IMR-90 (cell line): ENCODE results near the gene CCKAR. TPM values are rescaled to one million over a fixed set of nuclear protein-coding genes. Genes with fewer than 3 reads are reported as not detected.

Experiments used
- ATAC-seq: fragments of 200-7000 bp; cut with Tn5 transposase; 2 replicates; pipeline ENCODE4 v1.9.1; 2020; ENCODE audit warnings: low read depth, mild to moderate bottlenecking, moderate library complexity
- BruUV-seq: library from RNA; stranded (reverse); fragments of 400-500 nt; replicated peaks from 2 replicates; lab custom pipeline; 2021; lab: Mats Ljungman, UMichigan
- CTCF ChIA-PET: fragments of 300-600 bp; formaldehyde crosslinking; extraction: SDS; loops from one replicate; lab custom pipeline; 2021; ENCODE audit warnings: antibody characterized with exemption; lab: Yijun Ruan, JAX
- POLR2A ChIA-PET: fragments of 300-600 bp; sonication (Branson Sonifier 250); formaldehyde crosslinking; loops from one replicate; lab custom pipeline; 2022; ENCODE audit warnings: antibody characterized with exemption; ENCODE audit not compliant: unreplicated experiment; lab: Charles Lee
- DNase-seq: peaks from one replicate; pipeline ENCODE4 v3.0.0; 2013
- H2AFZ ChIP-seq: replicated peaks from 2 replicates; pipeline ENCODE3; 2013; ENCODE audit warnings: low read length, mild to moderate bottlenecking; ENCODE audit not compliant: poor library complexity
- H2AK5ac ChIP-seq: 2 replicates; pipeline ENCODE4 v1.6.1; 2013; ENCODE audit warnings: low read depth, low read length, inconsistent platforms
- H2AK9ac ChIP-seq: replicated peaks from 2 replicates; pipeline ENCODE3; 2013; ENCODE audit warnings: mild to moderate bottlenecking, low read depth, low read length, moderate library complexity; ENCODE audit not compliant: poor library complexity
- H2BK120ac ChIP-seq: 2 replicates; pipeline ENCODE4 v1.6.1; 2013; ENCODE audit warnings: low read depth, low read length, inconsistent platforms
- H2BK15ac ChIP-seq: 3 replicates; pipeline ENCODE4 v1.6.1; 2013; ENCODE audit warnings: low read depth, low read length, inconsistent platforms
- H2BK20ac ChIP-seq: 2 replicates; pipeline ENCODE4 v1.6.1; 2013; ENCODE audit warnings: low read depth, mild to moderate bottlenecking, inconsistent platforms, low read length, moderate library complexity
- H2BK5ac ChIP-seq: 2 replicates; pipeline ENCODE4 v1.6.1; 2013; ENCODE audit warnings: mild to moderate bottlenecking, low read depth, low read length, inconsistent platforms; ENCODE audit not compliant: poor library complexity, severe bottlenecking
- H3K14ac ChIP-seq: replicated peaks from 2 replicates; pipeline ENCODE4 v1.6.1; 2013; ENCODE audit warnings: low read depth, low read length, inconsistent platforms
- H3K18ac ChIP-seq: 2 replicates; pipeline ENCODE4 v1.6.1; 2013; ENCODE audit warnings: low read depth, low read length, control low read depth
- H3K23ac ChIP-seq: 2 replicates; pipeline ENCODE4 v1.6.1; 2013; ENCODE audit warnings: low read depth, low read length, inconsistent platforms
- H3K27ac ChIP-seq: 2 replicates; pipeline ENCODE4 v1.5.1; 2013; ENCODE audit warnings: mild to moderate bottlenecking, control low read depth, low read length; ENCODE audit not compliant: insufficient read depth
- H3K27me3 ChIP-seq: 2 replicates; pipeline ENCODE4 v1.6.1; 2013; ENCODE audit warnings: low read length; ENCODE audit not compliant: control insufficient read depth, insufficient read depth
- H3K36me3 ChIP-seq: 2 replicates; pipeline ENCODE4 v1.6.1; 2013; ENCODE audit warnings: low read length, mixed read lengths; ENCODE audit not compliant: control insufficient read depth, insufficient read depth
- H3K4ac ChIP-seq: 2 replicates; pipeline ENCODE4 v1.6.1; 2013; ENCODE audit warnings: low read depth, low read length, inconsistent platforms
- H3K4me1 ChIP-seq: 2 replicates; pipeline ENCODE4 v1.6.1; 2013; ENCODE audit warnings: low read length, mixed read lengths; ENCODE audit not compliant: control insufficient read depth, insufficient read depth
- H3K4me2 ChIP-seq: 2 replicates; pipeline ENCODE4 v1.6.1; 2013; ENCODE audit warnings: low read depth, mild to moderate bottlenecking, control low read depth, low read length, moderate library complexity
- H3K4me3 ChIP-seq: 2 replicates; pipeline ENCODE4 v1.5.1; 2013; ENCODE audit warnings: low read depth, mild to moderate bottlenecking, control low read depth, low read length, moderate library complexity; ENCODE audit not compliant: insufficient read depth
- H3K56ac ChIP-seq: 2 replicates; pipeline ENCODE4 v1.6.1; 2013; ENCODE audit warnings: low read length, inconsistent platforms; ENCODE audit not compliant: insufficient read depth; ENCODE audit errors: extremely low read depth
- H3K79me1 ChIP-seq, 2 experiments: 2 replicates each; pipeline ENCODE4 v1.6.1; 2013; ENCODE audit warnings: low read length in 2 of 2, inconsistent platforms in 1 of 2, low read depth in 1 of 2
- H3K9ac ChIP-seq: 2 replicates; pipeline ENCODE4 v1.6.1; 2013; ENCODE audit warnings: low read depth, low read length, control low read depth
- H3K9me1 ChIP-seq: 2 replicates; pipeline ENCODE4 v1.6.1; 2013; ENCODE audit warnings: low read length, inconsistent platforms; ENCODE audit not compliant: insufficient read depth
- H3K9me3 ChIP-seq: 2 replicates; pipeline ENCODE4 v1.6.1; 2013; ENCODE audit warnings: low read length; ENCODE audit not compliant: control insufficient read depth, insufficient read depth
- H4K20me1 ChIP-seq: 2 replicates; pipeline ENCODE4 v1.6.1; 2013; ENCODE audit warnings: low read length, inconsistent platforms; ENCODE audit not compliant: insufficient read depth
- H4K5ac ChIP-seq: 2 replicates; pipeline ENCODE4 v1.6.1; 2013; ENCODE audit warnings: mild to moderate bottlenecking, low read depth, low read length, control low read depth
- H4K8ac ChIP-seq, 2 experiments: 2 replicates each; pipeline ENCODE4 v1.6.1; 2013; ENCODE audit warnings: low read depth in 2 of 2, low read length in 2 of 2, control low read depth in 1 of 2, inconsistent platforms in 1 of 2
- H4K91ac ChIP-seq: 2 replicates; pipeline ENCODE4 v1.6.1; 2013; ENCODE audit warnings: low read depth, low read length, inconsistent platforms; ENCODE audit not compliant: insufficient read depth
- CEBPB ChIP-seq: IDR thresholded peaks from 2 replicates; pipeline ENCODE4 v1.6.1; 2012; ENCODE audit warnings: low read depth, low read length, improper control_type of control experiment
- CHD1 ChIP-seq: IDR thresholded peaks from 2 replicates; pipeline ENCODE4 v1.6.1; 2012; ENCODE audit warnings: low read depth, low read length, improper control_type of control experiment
- ELK1 ChIP-seq: fragments of 150-350 bp; IDR thresholded peaks from 2 replicates; pipeline ENCODE4 v1.6.1; 2016; ENCODE audit warnings: low read depth, mild to moderate bottlenecking, low read length, moderate library complexity, borderline replicate concordance
- FOS ChIP-seq: fragments of 150-350 bp; IDR thresholded peaks from 2 replicates; pipeline ENCODE4 v1.6.1; 2016; ENCODE audit warnings: low read depth, low read length
- MAFK ChIP-seq: IDR thresholded peaks from 2 replicates; pipeline ENCODE4 v1.6.1; 2012; ENCODE audit warnings: low read depth, low read length, improper control_type of control experiment
- MAZ ChIP-seq: IDR thresholded peaks from 2 replicates; pipeline ENCODE4 v1.6.1; 2012; ENCODE audit warnings: low read depth, mild to moderate bottlenecking, low read length, improper control_type of control experiment, moderate library complexity, borderline replicate concordance
- MXI1 ChIP-seq: IDR thresholded peaks from 2 replicates; pipeline ENCODE4 v1.6.1; 2012; ENCODE audit warnings: low read depth, mild to moderate bottlenecking, low read length, moderate library complexity, borderline replicate concordance
- NFE2L2 ChIP-seq: fragments of 150-350 bp; IDR thresholded peaks from 2 replicates; pipeline ENCODE4 v1.6.1; 2016; ENCODE audit warnings: low read depth, mild to moderate bottlenecking, low read length
- POLR2A ChIP-seq: IDR thresholded peaks from 2 replicates; pipeline ENCODE4 v1.6.1; 2012; ENCODE audit warnings: mild to moderate bottlenecking, low read depth, low read length
- RAD21 ChIP-seq: IDR thresholded peaks from 2 replicates; pipeline ENCODE4 v1.6.1; 2012; ENCODE audit warnings: low read length, improper control_type of control experiment
- RCOR1 ChIP-seq: IDR thresholded peaks from 2 replicates; pipeline ENCODE4 v1.6.1; 2012; ENCODE audit warnings: mild to moderate bottlenecking, low read length, improper control_type of control experiment; ENCODE audit not compliant: insufficient replicate concordance
- RFX5 ChIP-seq: IDR thresholded peaks from 2 replicates; pipeline ENCODE4 v1.8.0; 2012; ENCODE audit warnings: low read depth, mild to moderate bottlenecking, low read length, moderate library complexity
- WGBS, 2 experiments: methylation state at CpG; one replicate each; pipeline versions ENCODE4 v1.1.5 to v1.1.7; 2013; ENCODE audit warnings: missing lambda C conversion rate in 2 of 2; ENCODE audit not compliant: insufficient read length in 1 of 2; ENCODE audit errors: extremely low coverage in 2 of 2; 5-methylcytosine and 5-hydroxymethylcytosine counted together
- dilution Hi-C: fragments of 300-500 bp; cut with HindIII; formaldehyde crosslinking; loops from one replicate; pipeline ENCODE4 v1.14.3; 2018; ENCODE audit warnings: low sequenced_read_pairs; ENCODE audit not compliant: unreplicated experiment
- in situ Hi-C: fragments of 300-500 bp; cut with MboI; formaldehyde crosslinking; loops from 3 replicates; pipeline ENCODE4 v1.14.3; 2019; ENCODE audit warnings: low sequenced_read_pairs, inconsistent platforms, mixed read lengths
- intact Hi-C: fragments of 100-400 bp; cut with micrococcal nuclease; formaldehyde crosslinking; loops from 2 replicates; pipeline ENCODE4 v1.10.0; 2022
- polyA plus RNA-seq, 3 experiments: library from polyadenylated mRNA; depleted of rRNA; stranded (reverse); fragments of >200 nt; gene quantifications; 2 replicates each; pipeline ENCODE4 v1.2.3, GENCODE V29; 2012; ENCODE audit warnings: low replicate concordance in 1 of 3
- total RNA-seq: library from RNA; depleted of rRNA; stranded (reverse); fragments of >200 nt; gene quantifications from 2 replicates; pipeline ENCODE4 v1.2.3, GENCODE V29; 2012

The CCKAR gene
- total and polyA plus RNA-seq, 2 of the 4 experiments (the other 2 are of a cell fraction): not detected

- no peaks in the 10 kb centered on the region for H3K9me3 ChIP-seq
- BruUV-seq: no TSS peak
- no peak overlapping the region for H3K27ac ChIP-seq
- peak overlapping the region; percentile 9; the same call in 1 of the 2 replicates for H3K18ac ChIP-seq
- no peak for ATAC-seq
- H3K9me1 ChIP-seq: no peaks in the 10 kb centered on the region
- no peak overlapping the region for H2AK9ac ChIP-seq
- H3K4me1 ChIP-seq: peaks cover 10% of the 10 kb centered on the region
- H2AK5ac ChIP-seq: no peak overlapping the region; the same call in 1 of the 2 replicates
- H2BK5ac ChIP-seq: no peak overlapping the region
- peak overlapping the region; percentile 45 for H2BK120ac ChIP-seq
- H4K8ac ChIP-seq: no peak overlapping the region
- no peak overlapping the region for H3K4me3 ChIP-seq
- ChIA-PET CTCF (interaction anchor here (0.6 kb wide), 1 partner anchor 391 kb away, joined by 5 read pairs; no protein-coding TSS in a partner anchor), POLR2A (no interaction called here)
- H3K4ac ChIP-seq: peak overlapping the region; percentile 34; the same call in 1 of the 2 replicates
- H2BK15ac ChIP-seq: no peak overlapping the region
- H3K56ac ChIP-seq: no peak overlapping the region
- no CpG with 5 or more reads among the region's 2 CpGs for WGBS, 2 experiments
- in situ Hi-C loops: no loop called here
- peak overlapping the region; percentile 25 for H2BK20ac ChIP-seq
- intact Hi-C loops: loop anchor here (5.0 kb wide), 1 partner anchor 496 kb away; no protein-coding TSS in a partner anchor
- peak overlapping the region; percentile 32; the same call in 1 of the 2 replicates for H4K91ac ChIP-seq
- no peak for DNase-seq
- no peak overlapping the region for H3K9ac ChIP-seq
- H3K27me3 ChIP-seq: no peaks in the 10 kb centered on the region
- dilution Hi-C loops: no loop called here
- no peak for TF ChIP-seq ELK1
- no peak for TF ChIP-seq RFX5
- TF ChIP-seq POLR2A: no peak
- TF ChIP-seq CEBPB: no peak
- TF ChIP-seq CHD1: no peak
- TF ChIP-seq NFE2L2: no peak
- no peak for TF ChIP-seq MAZ
- no peak for TF ChIP-seq MAFK
- TF ChIP-seq FOS: no peak
- TF ChIP-seq RCOR1: no peak
- TF ChIP-seq MXI1: no peak
- TF ChIP-seq RAD21: no peak
- no peak overlapping the region for H3K4me2 ChIP-seq
- no peaks in the 10 kb centered on the region for H3K79me1 ChIP-seq
- H3K36me3 ChIP-seq: no peaks in the 10 kb centered on the region
- no peak overlapping the region for H2AFZ ChIP-seq
- H3K23ac ChIP-seq: no peak overlapping the region; the same call in 1 of the 2 replicates
- peak overlapping the region; percentile 53; the same call in 1 of the 2 replicates for H3K14ac ChIP-seq
- peak overlapping the region; percentile 14; the same call in 1 of the 2 replicates for H4K5ac ChIP-seq
- no peaks in the 10 kb centered on the region for H4K20me1 ChIP-seq
These were observed 25.7 kb upstream of the CCKAR start for GRCh38 chr4:26515936-26516335.
